ENCODE measurements around the gene CSF2.

GRCh38 chr5:132065351-132065937 lies 8.1 kb upstream of the CSF2 start:
- TF ChIP-seq, protein P1, sequence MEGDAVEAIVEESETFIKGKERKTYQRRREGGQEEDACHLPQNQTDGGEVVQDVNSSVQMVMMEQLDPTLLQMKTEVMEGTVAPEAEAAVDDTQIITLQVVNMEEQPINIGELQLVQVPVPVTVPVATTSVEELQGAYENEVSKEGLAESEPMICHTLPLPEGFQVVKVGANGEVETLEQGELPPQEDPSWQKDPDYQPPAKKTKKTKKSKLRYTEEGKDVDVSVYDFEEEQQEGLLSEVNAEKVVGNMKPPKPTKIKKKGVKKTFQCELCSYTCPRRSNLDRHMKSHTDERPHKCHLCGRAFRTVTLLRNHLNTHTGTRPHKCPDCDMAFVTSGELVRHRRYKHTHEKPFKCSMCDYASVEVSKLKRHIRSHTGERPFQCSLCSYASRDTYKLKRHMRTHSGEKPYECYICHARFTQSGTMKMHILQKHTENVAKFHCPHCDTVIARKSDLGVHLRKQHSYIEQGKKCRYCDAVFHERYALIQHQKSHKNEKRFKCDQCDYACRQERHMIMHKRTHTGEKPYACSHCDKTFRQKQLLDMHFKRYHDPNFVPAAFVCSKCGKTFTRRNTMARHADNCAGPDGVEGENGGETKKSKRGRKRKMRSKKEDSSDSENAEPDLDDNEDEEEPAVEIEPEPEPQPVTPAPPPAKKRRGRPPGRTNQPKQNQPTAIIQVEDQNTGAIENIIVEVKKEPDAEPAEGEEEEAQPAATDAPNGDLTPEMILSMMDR (IDR thresholded peaks at IDR 0.05): peak; percentile 5 to 28 (median 9)
- TF ChIP-seq POLR2A (IDR thresholded peaks at IDR 0.05): no peak
